Activated T-helper 1 cell treated with Interleukin-2 at 50 U/mL for 16 hours (primary cell): ENCODE measurements around the gene CYP27A1.

Experiments
- DNase-seq: peaks from one replicate; pipeline ENCODE4 v3.0.0-alpha.2; 2020; ENCODE audit warnings: low read depth

The CYP27A1 gene

DNA sequence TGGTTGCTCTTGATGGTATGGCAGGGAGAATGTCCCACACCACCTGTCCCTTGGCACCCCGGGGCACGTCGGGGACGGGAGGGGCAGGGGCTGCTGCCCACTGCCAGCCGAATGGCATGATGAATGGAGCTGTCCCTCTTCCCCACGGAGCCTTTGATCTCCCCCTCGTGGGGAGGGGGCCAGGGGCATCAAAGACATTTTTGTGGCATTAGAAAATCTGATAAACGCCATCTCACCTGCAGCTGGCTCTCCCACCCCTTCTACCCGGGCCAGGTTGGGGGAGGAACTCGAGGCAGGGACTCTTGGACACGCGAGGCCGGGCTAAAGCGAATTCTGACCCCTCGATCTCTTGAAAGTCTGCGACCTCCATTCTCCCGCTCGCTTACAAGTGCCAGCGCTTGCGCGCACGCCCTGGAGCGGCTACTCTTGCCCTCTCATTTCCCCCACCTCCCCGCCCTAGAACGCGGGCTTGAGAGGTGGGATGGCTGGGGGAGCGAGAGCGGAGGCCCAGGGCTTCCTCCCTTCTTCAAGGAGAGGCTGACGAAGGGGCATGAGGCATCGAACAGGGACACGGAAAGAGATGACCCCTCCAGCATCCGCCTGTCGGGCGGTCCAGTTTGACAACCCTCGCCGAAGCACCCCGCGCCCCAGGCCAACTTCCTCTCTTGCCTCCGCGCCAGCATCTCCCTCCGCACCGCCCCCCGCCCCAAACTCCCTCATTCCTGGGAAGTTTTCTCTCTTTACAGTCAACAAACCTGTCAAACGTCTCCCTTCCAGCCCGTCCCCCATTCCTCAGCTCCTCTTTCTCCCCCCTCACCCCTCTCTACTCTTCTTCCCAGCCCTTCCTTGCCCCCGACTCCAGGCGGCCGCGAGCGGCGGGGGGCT, 77.0 kb downstream of the CYP27A1 start:
- no peak for DNase-seq

DNA sequence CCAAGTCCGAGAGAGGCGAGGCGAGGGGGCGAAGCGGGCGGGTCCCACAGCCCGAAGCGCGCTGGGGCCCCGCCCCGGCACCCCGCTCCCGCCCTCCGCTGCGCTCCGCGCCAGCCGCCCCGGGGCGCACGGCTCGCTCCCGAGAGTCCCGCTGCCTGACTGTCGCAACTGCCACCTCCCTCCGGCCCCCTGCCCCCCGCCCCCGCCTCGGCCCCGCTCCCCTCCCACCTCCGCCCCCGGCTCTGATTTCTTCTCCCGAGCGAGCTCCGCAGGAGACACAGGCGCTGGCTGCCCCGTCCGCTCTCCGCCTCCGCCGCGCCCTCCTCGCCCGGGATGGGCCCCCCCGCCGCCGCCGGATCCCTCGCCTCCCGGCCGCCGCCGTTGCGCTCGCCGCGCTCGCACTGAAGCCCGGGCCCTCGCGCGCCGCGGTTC, 77.6 kb downstream of the CYP27A1 start, which contains the start of gene WNT6:
Gene WNT6 (plus strand): TSS at position 250 of the 432 bp plus-strand sequence. CDS start 233 bp downstream, outside the sequence.
- DNase-seq = no peak

DNA sequence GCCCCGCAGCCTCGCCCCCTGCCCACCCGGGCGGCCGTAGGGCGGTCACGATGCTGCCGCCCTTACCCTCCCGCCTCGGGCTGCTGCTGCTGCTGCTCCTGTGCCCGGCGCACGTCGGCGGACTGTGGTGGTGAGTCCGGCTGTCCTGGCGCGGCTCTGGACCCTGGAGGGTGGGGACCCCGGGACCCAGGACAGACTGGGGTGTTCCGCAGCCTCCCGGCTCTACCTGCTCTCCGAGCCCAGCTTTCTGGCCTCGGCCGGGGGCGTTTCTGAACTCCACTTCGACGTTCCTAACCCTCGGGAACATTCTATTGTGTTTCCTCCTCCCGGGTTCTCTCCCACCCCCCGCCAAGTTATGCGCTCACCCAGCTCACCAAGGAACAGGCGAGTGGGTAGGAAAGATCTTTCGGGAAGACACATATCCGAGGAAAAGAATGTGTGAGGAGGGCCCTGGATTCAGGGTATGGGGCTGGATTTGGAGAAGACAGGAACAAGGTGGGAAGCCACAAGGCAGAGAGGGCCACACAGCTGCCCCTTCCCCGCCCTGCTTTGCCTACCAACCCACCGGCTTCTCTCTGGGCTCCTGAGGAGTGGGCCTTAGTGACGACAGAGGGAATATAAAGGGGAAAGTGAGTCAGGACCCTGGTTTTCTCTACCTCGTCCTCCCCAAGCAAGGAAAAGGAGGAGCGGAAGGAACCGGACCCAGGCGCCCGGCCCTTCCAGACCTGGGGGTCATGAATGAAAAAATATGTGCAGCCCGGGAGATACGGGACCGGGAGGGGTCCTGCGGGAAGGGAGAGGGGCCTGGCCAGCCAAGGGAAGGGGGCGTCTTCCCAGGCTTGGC, 78.3 kb downstream of the CYP27A1 start:
- DNase-seq = no peak

- no peak for DNase-seq
These were observed 79.0 kb downstream of the CYP27A1 start for GRCh38 chr2:218860950-218861381.

DNA sequence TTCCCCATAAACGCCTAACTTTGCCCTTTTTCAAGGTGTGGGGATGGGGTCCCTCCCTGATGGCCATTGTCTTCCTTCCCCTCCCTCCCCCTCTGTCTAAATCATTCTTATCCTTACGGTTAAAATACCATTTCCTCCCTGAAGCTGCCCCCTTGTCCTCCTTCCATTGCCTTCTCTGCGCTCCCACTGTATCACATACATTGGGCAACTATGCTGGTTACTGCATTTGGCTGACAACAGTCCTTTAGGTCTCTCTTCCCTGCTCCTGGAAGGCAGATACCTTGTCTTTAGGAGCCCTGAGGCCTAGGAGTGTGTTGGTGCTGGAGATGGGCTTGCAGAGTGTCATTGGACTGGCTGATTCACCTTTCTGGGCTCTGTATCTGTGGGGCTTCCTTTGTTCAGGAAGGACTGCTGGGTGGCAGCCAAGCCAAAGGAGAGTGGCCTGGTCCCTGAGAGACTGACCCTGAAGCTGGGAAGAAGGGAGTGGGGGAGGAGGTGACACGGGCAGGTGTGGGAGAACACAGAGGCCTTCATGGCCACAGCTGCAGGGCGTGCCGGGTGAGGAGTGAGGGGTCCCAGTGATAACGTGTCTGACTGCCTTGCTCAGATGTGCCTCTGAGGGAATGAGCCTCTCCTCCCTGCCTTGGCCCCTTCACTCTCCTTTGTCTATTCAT, 79.8 kb downstream of the CYP27A1 start:
- DNase-seq = no peak

DNA sequence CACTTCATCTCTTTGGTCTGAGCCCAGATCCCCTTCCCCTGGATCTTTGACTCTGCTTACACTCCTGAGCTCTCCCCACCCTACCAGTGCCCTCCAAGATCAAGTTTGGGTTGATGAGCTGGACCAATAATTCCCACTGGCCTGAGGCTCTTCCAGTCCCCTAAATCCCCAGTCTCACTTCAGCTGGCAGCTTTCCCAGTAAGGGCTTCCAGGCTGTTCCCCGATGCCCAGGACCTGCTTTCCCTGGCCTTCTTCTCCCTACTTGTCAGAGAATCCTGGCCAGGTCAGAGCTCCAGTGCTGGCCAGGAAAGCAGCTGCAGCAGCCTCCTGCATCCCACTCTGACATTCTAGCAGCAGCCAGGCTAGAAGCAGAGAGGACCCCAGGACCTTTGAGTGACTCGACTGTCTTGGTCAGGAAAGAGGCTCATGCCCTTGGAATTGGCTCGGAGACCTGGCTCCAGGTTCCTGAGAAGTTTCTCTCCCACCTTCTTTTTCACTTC, 81.1 kb downstream of the CYP27A1 start:
- no peak for DNase-seq
